ENCODE results near the gene GLI3. TPM values are rescaled to one million over a fixed set of nuclear protein-coding genes. Genes with fewer than 3 reads are reported as not detected.

Gene GLI3
- total and polyA plus RNA-seq, 10 of the 15 experiments (the other 5 are each of a cell fraction or from before 2014, with no cell fraction given): 0.01 TPM; not detected in 8

DNA sequence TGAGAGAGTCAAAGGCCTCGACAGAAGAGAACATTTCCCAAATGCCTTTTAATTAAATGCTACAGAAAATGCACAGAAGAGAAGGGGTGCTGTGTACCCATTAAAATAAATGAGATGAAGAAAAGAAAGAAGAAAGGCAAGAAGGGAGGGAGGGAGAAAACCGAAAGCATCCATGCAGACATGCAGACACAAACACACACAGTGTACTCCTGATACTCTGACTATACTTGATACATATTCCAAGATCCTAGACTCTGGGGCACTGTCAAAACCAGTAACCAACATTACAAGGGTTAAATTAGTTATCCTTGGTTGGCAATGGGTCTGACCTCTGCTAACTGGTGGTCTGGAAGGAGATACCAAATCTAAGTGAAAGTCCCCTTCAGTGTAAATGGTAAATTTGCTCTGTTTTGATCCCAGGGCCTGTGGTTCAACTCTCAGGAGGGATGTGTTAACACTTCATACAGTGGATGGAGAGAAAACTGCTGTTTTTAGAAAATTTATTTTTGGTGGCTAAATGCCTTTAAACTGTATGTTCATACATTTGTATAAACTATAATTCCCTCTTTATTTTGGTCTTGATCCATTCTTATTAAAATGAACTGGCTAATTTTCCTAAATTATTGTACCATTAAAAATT, 241.3 kb downstream of the GLI3 start:
- ChIA-PET CTCF (no interaction called here), SMC1A (ENCODE audit: uncharacterized antibody, unreplicated experiment) (no interaction called here), POLR2A (no interaction called here), RAD21 (ENCODE audit: unreplicated experiment) (no interaction called here)
- WGBS (ENCODE audit: insufficient coverage, insufficient replicate concordance, low lambda C conversion rate, missing lambda C conversion rate): 0% methylated on average over 2 of the region's 2 CpGs
- DNase-seq (ENCODE audit: low read depth, low spot score) (no peak), FAIRE-seq (no peak), ATAC-seq (no peak)
- in situ Hi-C loops (cut with MboI) (no loop called here), intact Hi-C loops (cut with micrococcal nuclease; ENCODE audit: unreplicated experiment) (no loop called here)
- Histone ChIP-seq H3K4me1 (ENCODE audit: control insufficient read depth, insufficient read depth, low read length) (no peaks in the 10 kb centered on the region), H3K36me3 (ENCODE audit: control insufficient read depth in 2 of 2, insufficient read depth in 2 of 2, low read length in 1 of 2) (no peaks in the 10 kb centered on the region), H3K4me2 (ENCODE audit: control insufficient read depth, insufficient read depth) (no peak overlapping the region), H3K27ac (ENCODE audit: control insufficient read depth, insufficient read depth) (no peak overlapping the region), H4K20me1 (ENCODE audit: control insufficient read depth, insufficient read depth) (no peaks in the 10 kb centered on the region), H3K4me3 (no peak overlapping the region), H3K9ac (ENCODE audit: control insufficient read depth, insufficient read depth, low read length) (no peak overlapping the region), H3K27me3 (replicated peaks in 1 of 2; ENCODE audit: control insufficient read depth in 2 of 2, insufficient read depth in 2 of 2, low read length in 1 of 2) (no peaks in the 10 kb centered on the region), H3K79me2 (ENCODE audit: control insufficient read depth, insufficient read depth, low read length) (no peaks in the 10 kb centered on the region), H2AFZ (ENCODE audit: control insufficient read depth, low read depth, low read length) (no peak overlapping the region), H3K9me3 (replicated peaks; ENCODE audit: control insufficient read depth, insufficient read depth, low read length) (no peaks in the 10 kb centered on the region)
- TF ChIP-seq SP1 (IDR thresholded peaks at IDR 0.05; ENCODE audit: low read depth, low read length) (no peak), PML (IDR thresholded peaks at IDR 0.05; ENCODE audit: low read length) (no peak), MXI1 (IDR thresholded peaks at IDR 0.05; ENCODE audit: low read depth, low read length) (no peak), ZNF687 (IDR thresholded peaks at IDR 0.05) (no peak), PAX8 (IDR thresholded peaks at IDR 0.05) (no peak), EED (IDR thresholded peaks at IDR 0.05; ENCODE audit: low read depth) (no peak), SRF (IDR thresholded peaks at IDR 0.05; ENCODE audit: low read depth in 2 of 2, low read length in 2 of 2) (no peak), LARP7 (IDR thresholded peaks at IDR 0.05) (no peak), FOXK2 (IDR thresholded peaks at IDR 0.05) (no peak), GABPA (IDR thresholded peaks at IDR 0.05; ENCODE audit: low read depth) (no peak), BCL11A (IDR thresholded peaks at IDR 0.05; ENCODE audit: low read depth, low read length) (no peak)
- no TSS peak for BruUV-seq (replicated peaks)

Data from GM12878 (cell line).